Measurements from ENCODE around the gene HTR3D. TPM values are rescaled to one million over a fixed set of nuclear protein-coding genes. Genes with fewer than 3 reads are reported as not detected.
A peak's percentile ranks its signal among the peaks of the same experiment; 100 is the strongest.
"Not testable (repeated sequence)": the region's sequence is repeated elsewhere in the genome, so short reads cannot be mapped to it uniquely, and the experiment has no call there.

HTR3D gene
- total RNA-seq, 1 donor from 2014 or later: not detected

DNA sequence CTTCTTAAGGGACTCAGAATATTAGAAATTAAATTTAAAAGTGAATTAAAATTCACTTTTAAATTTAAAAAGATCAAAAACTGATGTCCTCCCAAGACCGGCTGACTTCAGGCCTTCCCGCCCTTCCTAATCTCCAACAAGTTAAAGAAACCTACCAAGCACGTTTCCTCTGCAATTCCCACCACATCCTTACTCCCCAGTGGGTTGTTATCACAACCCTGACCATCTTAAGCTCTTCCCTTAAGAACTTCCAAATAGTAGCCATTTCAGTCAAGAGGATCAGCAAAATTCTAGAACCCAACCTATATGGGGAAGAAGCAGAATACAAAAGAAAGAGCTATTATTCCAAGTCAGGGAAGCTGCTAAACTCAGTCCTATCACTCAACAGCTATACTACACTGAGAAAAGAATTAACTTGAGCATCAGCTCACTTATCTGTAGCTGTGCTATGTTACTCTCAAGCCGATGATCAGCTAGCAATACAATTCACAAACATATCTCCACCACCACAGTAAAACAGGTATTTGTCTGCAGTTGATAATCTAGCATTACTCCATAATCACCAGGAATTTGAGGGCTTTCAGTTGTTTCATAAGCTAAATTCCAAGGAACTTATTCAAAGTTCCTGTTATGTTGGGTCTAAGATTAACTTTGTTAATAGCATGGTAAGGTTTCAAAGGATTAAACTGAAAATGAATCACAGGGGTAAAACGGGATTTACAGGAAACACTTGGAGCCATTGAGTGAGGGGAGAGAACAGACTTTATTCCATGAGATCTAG lies 28.2 kb upstream of the HTR3D start:
- H3K4me1 ChIP-seq: no peaks in the 10 kb centered on the region
- intact Hi-C loops (cut with DNase I): no loop called here
- no peaks in the 10 kb centered on the region for H3K9me3 ChIP-seq
- no peak for DNase-seq (ENCODE audit: low spot score in 2 of 2)
- peak overlapping the region; percentile 23 to 45 for H3K27ac ChIP-seq
- no peaks in the 10 kb centered on the region for H3K27me3 ChIP-seq
- TF ChIP-seq, protein P1, sequence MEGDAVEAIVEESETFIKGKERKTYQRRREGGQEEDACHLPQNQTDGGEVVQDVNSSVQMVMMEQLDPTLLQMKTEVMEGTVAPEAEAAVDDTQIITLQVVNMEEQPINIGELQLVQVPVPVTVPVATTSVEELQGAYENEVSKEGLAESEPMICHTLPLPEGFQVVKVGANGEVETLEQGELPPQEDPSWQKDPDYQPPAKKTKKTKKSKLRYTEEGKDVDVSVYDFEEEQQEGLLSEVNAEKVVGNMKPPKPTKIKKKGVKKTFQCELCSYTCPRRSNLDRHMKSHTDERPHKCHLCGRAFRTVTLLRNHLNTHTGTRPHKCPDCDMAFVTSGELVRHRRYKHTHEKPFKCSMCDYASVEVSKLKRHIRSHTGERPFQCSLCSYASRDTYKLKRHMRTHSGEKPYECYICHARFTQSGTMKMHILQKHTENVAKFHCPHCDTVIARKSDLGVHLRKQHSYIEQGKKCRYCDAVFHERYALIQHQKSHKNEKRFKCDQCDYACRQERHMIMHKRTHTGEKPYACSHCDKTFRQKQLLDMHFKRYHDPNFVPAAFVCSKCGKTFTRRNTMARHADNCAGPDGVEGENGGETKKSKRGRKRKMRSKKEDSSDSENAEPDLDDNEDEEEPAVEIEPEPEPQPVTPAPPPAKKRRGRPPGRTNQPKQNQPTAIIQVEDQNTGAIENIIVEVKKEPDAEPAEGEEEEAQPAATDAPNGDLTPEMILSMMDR (IDR thresholded peaks at IDR 0.05): no peak
- H3K36me3 ChIP-seq: no peaks in the 10 kb centered on the region
- no peak overlapping the region for H3K4me3 ChIP-seq

DNA sequence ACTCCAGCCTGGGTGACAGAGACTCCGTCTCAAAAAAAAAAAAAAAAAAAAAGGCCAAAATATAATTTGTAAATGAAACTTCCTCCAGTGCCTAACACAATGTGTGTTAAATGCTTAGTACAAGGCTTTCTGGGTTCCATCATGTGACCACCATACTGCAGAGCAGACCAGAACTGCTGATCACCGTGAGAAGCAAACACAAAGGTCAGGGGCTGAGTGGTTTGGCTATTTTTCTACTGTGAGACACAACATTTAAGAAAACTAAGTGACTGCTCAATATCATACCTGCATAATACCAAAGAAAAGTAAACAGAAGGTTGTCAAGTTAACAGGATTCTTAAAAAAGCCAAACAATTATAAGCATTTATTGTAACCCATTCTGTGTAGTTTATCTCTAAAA lies 27.1 kb upstream of the HTR3D start:
- Histone ChIP-seq H3K9me3 (no peaks in the 10 kb centered on the region), H3K27ac (peak overlapping the region; percentile 31 to 45), H3K27me3 (no peaks in the 10 kb centered on the region), H3K36me3 (peaks cover 6% of the 10 kb centered on the region in 2 donors), H3K4me3 (no peak overlapping the region), H3K4me1 (no peaks in the 10 kb centered on the region)
- TF ChIP-seq, protein P1 (IDR thresholded peaks at IDR 0.05): no peak
- intact Hi-C loops (cut with DNase I): no loop called here
- DNase-seq (ENCODE audit: low spot score in 2 of 2): no peak

DNA sequence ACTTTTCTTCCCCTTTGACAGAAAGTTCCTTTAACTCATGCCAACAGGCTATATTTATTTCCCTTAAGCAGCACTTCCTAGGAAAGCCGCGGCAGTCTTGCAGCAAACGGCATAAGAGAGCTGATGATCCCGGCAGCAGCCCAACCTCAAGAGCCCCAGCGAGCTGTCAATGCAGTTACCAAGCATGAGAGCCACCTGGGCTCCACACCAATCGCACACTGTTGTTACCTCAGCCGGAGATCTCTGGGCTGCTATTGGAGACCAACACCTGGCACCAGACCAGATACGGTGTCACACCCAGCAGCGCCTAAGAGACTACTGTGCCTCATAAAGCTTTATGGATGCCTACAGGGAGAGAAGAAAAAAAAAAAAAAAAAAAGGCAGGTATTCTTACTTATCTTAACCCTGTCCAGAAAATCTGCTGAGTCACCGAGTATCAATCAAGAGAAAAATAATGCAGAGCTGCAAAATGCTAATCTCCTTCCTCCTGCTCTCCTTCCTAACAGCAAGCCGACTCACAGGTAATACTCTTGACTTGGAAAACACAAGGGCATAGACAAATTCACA lies 25.5 kb upstream of the HTR3D start:
- H3K27ac ChIP-seq: no peak overlapping the region
- TF ChIP-seq, protein P1 (IDR thresholded peaks at IDR 0.05): no peak

DNA sequence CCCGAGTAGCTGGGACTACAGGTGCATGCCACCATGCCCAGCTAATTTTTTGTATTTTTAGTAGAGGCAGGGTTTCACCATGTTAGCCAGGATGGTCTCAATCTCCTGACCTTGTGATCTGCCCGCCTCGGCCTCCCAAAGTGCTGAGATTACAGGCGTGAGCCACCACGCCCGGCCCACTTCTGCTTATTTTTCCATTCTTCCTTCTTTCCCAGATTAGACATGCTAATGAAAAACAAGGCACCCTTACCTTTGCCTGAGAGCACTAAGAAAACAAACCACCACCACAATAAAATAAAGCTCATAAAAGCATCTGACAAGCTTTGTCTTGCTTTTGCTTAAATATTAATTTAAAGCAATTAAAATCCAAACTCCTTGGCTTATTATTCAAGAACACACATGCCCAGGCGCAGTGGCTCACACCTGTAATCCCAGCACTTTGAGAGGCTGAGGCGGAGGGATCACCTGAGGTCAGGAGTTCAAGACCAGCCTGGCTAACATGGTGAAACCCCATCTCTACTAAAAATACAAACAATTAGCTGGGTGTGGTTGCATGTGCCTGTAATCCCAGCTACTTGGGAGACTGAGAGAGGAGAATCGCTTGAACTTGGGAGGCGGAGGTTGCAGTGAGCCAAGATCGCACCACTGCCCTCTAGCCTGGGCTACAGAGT lies 24.3 kb upstream of the HTR3D start:
- H3K27me3 ChIP-seq; H3K27ac ChIP-seq; DNase-seq (ENCODE audit: low spot score in 2 of 2); H3K4me1 ChIP-seq; H3K4me3 ChIP-seq; intact Hi-C loops (cut with DNase I); H3K9me3 ChIP-seq; H3K36me3 ChIP-seq: not testable (repeated sequence)

More for the DNA sequence above, 25.5 kb upstream of the HTR3D start:
- intact Hi-C loops (cut with DNase I): no loop called here
- DNase-seq (ENCODE audit: low spot score in 2 of 2): peak in 1 of 2 donors; percentile 15
- no peaks in the 10 kb centered on the region for H3K27me3 ChIP-seq
- H3K4me1 ChIP-seq: no peaks in the 10 kb centered on the region
- peak overlapping the region in 1 of 2 donors; percentile 2 for H3K4me3 ChIP-seq
- H3K36me3 ChIP-seq: peaks cover 6% of the 10 kb centered on the region in 2 donors
- H3K9me3 ChIP-seq: no peaks in the 10 kb centered on the region

DNA sequence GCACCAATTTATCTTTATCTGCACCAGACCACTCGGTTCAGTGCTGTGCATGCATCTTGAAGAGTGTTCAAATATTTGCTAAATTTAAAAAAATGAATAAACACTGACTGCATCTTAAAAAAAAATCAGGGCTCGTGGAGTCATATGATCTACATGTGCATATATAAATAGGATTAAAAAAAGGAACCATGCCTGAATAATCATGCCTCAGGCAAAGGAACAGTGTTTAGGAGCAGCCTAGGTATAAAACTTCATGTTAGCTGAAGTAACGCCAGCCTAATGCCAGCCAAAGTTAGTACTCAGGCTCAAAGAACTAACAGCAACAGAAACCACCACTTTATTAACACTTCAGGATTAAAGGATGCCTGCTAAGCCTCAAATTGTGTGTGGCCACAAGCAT lies 23.4 kb upstream of the HTR3D start:
- H3K27me3 ChIP-seq: no peaks in the 10 kb centered on the region
- DNase-seq (ENCODE audit: low spot score in 2 of 2): no peak
- H3K4me1 ChIP-seq: no peaks in the 10 kb centered on the region
- H3K36me3 ChIP-seq: peaks cover 6 to 14% of the 10 kb centered on the region in 2 donors
- no peak overlapping the region for H3K27ac ChIP-seq
- intact Hi-C loops (cut with DNase I): no loop called here
- no peaks in the 10 kb centered on the region for H3K9me3 ChIP-seq
- TF ChIP-seq, protein P1 (IDR thresholded peaks at IDR 0.05): no peak
- no peak overlapping the region for H3K4me3 ChIP-seq
